ENCODE measurements around the gene OTOG. TPM values are rescaled to one million over a fixed set of nuclear protein-coding genes. Genes with fewer than 3 reads are reported as not detected.

OTOG gene
- total RNA-seq, 4 donors from 2014 or later, result not detected

DNA sequence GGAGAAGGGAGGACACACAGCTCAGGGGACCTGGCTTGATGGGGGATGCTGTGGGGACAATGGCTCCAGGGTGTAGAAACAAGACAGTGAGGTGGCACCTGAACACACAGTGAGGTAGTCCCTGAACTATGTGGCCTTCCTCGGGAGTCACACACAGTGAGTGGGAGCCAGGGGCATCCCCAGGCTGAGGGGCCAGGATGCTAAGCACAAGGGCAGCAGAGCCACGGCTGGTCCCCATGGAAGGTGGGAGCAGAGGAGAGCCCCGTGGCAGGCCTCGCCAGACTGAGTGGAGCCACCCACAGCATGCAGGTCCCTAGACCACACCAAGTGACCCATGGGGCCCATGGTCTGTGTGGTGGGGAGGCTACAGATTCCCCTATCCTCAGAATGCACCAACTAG, 44.4 kb upstream of the OTOG start:
- no peak overlapping the region for H3K4me3 ChIP-seq (ENCODE audit: low read depth, poor library complexity, severe bottlenecking)
- DNase-seq (ENCODE audit: low spot score in 2 of 2), result no peak
- 78 to 93% methylated on average over 4 of the region's 4 CpGs for WGBS, 2 donors
- intact Hi-C loops (cut with DNase I; ENCODE audit: low total_unique reads), result no loop called here
- TF ChIP-seq, protein P1, sequence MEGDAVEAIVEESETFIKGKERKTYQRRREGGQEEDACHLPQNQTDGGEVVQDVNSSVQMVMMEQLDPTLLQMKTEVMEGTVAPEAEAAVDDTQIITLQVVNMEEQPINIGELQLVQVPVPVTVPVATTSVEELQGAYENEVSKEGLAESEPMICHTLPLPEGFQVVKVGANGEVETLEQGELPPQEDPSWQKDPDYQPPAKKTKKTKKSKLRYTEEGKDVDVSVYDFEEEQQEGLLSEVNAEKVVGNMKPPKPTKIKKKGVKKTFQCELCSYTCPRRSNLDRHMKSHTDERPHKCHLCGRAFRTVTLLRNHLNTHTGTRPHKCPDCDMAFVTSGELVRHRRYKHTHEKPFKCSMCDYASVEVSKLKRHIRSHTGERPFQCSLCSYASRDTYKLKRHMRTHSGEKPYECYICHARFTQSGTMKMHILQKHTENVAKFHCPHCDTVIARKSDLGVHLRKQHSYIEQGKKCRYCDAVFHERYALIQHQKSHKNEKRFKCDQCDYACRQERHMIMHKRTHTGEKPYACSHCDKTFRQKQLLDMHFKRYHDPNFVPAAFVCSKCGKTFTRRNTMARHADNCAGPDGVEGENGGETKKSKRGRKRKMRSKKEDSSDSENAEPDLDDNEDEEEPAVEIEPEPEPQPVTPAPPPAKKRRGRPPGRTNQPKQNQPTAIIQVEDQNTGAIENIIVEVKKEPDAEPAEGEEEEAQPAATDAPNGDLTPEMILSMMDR (IDR thresholded peaks at IDR 0.05), result no peak
- TF ChIP-seq POLR2A (IDR thresholded peaks at IDR 0.05), result no peak

DNA sequence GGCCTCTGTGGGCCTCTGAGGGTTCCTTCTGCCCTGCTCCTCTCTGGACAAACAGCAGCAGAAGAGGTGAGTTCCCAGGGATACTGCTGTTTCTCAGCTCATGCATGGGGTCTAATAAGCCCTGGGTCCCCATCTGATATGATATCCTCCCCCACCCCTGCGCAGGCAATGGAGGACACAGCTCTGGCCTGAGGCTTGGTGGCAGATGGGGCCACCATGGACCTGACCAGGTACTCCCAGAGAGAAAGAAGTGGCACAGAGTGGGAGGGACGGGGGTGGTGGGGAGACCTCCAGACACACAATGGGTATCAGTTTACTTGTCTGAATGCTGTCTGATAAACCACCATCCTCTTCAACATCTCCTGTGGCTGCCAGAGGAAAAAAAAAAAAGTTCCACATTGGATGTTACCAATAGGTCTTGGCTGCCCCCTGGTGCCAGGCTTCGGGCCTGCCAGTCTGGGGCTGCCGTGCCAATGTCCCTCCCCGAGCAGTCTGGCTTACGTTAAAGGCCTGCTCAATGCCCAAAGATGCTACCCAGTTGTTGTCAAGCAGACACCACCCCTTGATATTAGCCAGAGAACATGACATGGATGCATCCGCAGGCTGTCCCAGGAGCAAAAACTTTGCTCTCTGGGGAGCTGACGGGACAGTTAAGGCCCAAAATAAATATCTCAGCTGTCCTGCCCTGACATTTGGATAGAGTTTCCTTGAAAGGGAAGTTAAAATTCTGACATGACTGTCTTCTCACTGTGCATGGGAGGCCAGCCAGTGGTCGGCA, 42.5 kb upstream of the OTOG start:
- peak; percentile 54 to 91 for DNase-seq (ENCODE audit: low spot score in 2 of 2)
- WGBS, 2 donors, result 32 to 39% methylated on average over 9 of the region's 9 CpGs
- TF ChIP-seq, protein P1 (IDR thresholded peaks at IDR 0.05), result peak in 1 of 3 donors; percentile 47
- TF ChIP-seq POLR2A (IDR thresholded peaks at IDR 0.05), result no peak
- intact Hi-C loops (cut with DNase I; ENCODE audit: low total_unique reads), result loop anchor here (2.0 to 5.0 kb wide), 2 partner anchors 120 to 272 kb away; no protein-coding TSS in a partner anchor
- H3K4me3 ChIP-seq (ENCODE audit: low read depth, poor library complexity, severe bottlenecking), result no peak overlapping the region

DNA sequence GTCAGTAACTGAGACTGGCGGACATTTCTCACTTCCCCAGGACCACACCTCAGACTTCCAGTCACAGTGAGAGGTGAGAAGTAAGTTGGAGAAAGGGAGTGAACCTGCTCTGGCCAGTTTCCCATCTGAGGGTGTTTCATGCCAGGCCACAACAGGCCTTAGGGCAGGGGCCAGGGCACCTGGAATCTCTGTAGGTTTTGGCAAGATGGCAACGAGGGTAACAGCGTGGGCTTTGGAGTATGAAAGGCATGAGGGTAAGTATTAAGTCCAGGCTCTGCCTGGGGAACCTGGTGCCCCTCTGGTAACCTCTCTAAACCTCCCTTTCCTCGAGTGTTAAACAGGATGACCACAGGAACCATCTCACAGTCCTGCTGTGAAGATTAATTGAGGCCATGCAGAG, 41.9 kb upstream of the OTOG start:
- WGBS, 2 donors, result 76 to 77% methylated on average over 4 of the region's 4 CpGs
- TF ChIP-seq, protein P1 (IDR thresholded peaks at IDR 0.05), result no peak
- TF ChIP-seq POLR2A (IDR thresholded peaks at IDR 0.05), result no peak
- intact Hi-C loops (cut with DNase I; ENCODE audit: low total_unique reads), result loop anchor here (2.0 to 5.0 kb wide), 2 partner anchors 120 to 273 kb away; no protein-coding TSS in a partner anchor
- H3K4me3 ChIP-seq (ENCODE audit: low read depth, poor library complexity, severe bottlenecking), result no peak overlapping the region
- no peak for DNase-seq (ENCODE audit: low spot score in 2 of 2)

DNA sequence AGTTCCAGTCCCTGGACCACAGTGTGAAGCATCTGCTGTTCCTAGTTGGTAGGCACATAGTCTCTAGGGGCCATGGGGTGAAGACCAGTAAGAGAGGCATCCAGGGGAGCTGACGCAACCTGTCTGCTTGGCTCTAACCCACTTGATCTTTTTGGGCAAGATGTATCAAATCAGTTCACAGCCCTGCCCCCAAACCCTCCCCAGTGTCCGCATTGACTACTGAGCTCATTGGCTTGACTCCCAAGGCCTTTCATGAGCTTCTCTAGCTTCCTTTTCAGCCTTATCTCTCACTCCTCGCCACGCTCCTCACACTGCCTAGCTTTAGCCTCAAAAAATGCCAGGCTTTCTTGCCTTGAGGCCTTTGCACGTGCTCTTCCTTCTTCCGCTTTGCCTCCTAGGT, 40.7 kb upstream of the OTOG start:
- DNase-seq (ENCODE audit: low spot score in 2 of 2), result no peak
- TF ChIP-seq POLR2A (IDR thresholded peaks at IDR 0.05), result no peak
- TF ChIP-seq, protein P1 (IDR thresholded peaks at IDR 0.05), result no peak
- 91 to 92% methylated on average over 6 of the region's 6 CpGs for WGBS, 2 donors
- intact Hi-C loops (cut with DNase I; ENCODE audit: low total_unique reads), result loop anchor here (5.0 kb wide), 1 partner anchor 274 kb away; no protein-coding TSS in a partner anchor
- no peak overlapping the region for H3K4me3 ChIP-seq (ENCODE audit: low read depth, poor library complexity, severe bottlenecking)

DNA sequence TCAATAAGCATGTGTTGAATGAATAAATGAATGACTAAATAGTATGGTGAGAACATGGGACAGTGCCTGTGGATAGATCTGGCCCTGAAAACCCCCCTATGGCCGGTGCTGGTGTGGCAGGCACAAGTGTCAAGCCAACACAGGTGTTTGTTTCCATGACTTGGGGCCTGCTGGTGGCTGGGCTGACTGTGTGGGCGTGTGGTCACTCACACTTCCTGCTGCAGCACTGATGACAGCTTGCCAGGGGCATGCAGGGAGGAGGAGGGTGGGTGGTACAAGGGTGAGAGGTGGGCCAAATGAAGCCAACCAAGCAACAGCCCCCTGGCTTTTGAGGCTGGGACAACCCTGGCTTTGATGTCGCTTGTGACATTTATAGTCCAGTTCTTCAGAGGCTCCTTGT, 40.1 kb upstream of the OTOG start:
- H3K4me3 ChIP-seq (ENCODE audit: low read depth, poor library complexity, severe bottlenecking), result no peak overlapping the region
- WGBS, 2 donors, result 69 to 91% methylated on average over 3 of the region's 3 CpGs
- no peak for DNase-seq (ENCODE audit: low spot score in 2 of 2)
- intact Hi-C loops (cut with DNase I; ENCODE audit: low total_unique reads), result loop anchor here (5.0 kb wide), 1 partner anchor 275 kb away; no protein-coding TSS in a partner anchor
- no peak for TF ChIP-seq POLR2A (IDR thresholded peaks at IDR 0.05)
- TF ChIP-seq, protein P1 (IDR thresholded peaks at IDR 0.05), result no peak

Measured in lower leg skin (tissue), 4 donors.